D721Med (cell line): ENCODE results near the gene CHRNA1.

Experiments
- DNase-seq: peaks from one replicate; pipeline ENCODE4 v3.0.0; 2011; ENCODE audit warnings: low spot score; ENCODE audit not compliant: insufficient read length
- FAIRE-seq: peaks from 2 replicates; lab custom pipeline; 2011; peaks lifted over from hg19 to GRCh38; lab: Jason Lieb, UNC
- CTCF ChIP-seq: IDR thresholded peaks from 2 replicates; pipeline ENCODE4 v1.5.1; 2012; ENCODE audit warnings: mild to moderate bottlenecking, control low read depth; ENCODE audit not compliant: insufficient read depth; ENCODE audit errors: missing control alignments

CHRNA1 gene

GRCh38 chr2:174784316-174784715 is 20.0 kb upstream of the CHRNA1 start:
- DNase-seq = no peak
- no peak for FAIRE-seq

GRCh38 chr2:174781996-174782395 is 17.7 kb upstream of the CHRNA1 start:
- TF ChIP-seq CTCF = no peak
- DNase-seq (no peak), FAIRE-seq (no peak)

More at GRCh38 chr2:174784316-174784715, 20.0 kb upstream of the CHRNA1 start:
- no peak for TF ChIP-seq CTCF

- no peak for TF ChIP-seq CTCF
- no peak for FAIRE-seq
- DNase-seq = no peak
Measured at GRCh38 chr2:174781298-174781697, 17.0 kb upstream of the CHRNA1 start.

- TF ChIP-seq CTCF = no peak
- FAIRE-seq (no peak), DNase-seq (no peak)
Measured at GRCh38 chr2:174780856-174781255, 16.6 kb upstream of the CHRNA1 start.

- no peak for TF ChIP-seq CTCF
Measured at GRCh38 chr2:174780191-174780840, 16.0 kb upstream of the CHRNA1 start.

GRCh38 chr2:174779361-174779928 is 15.2 kb upstream of the CHRNA1 start:
- FAIRE-seq (no peak), DNase-seq (no peak)
- no peak for TF ChIP-seq CTCF

More at GRCh38 chr2:174780191-174780840, 16.0 kb upstream of the CHRNA1 start:
- FAIRE-seq = no peak
- DNase-seq = no peak
